Caco-2 (cell line): ENCODE results near the gene DNAJB12. TPM values are rescaled to one million over a fixed set of nuclear protein-coding genes. Genes with fewer than 3 reads are reported as not detected.

Experiments used
- BruUV-seq: library from RNA; stranded (reverse); fragments of 400-500 nt; replicated peaks from 2 replicates; lab custom pipeline; 2021; lab: Mats Ljungman, UMichigan
- CTCF ChIA-PET: fragments of 300-600 bp; sonication (Branson Sonifier 250); formaldehyde crosslinking; loops from one replicate; lab custom pipeline; 2022; ENCODE audit warnings: antibody characterized with exemption; lab: Charles Lee
- POLR2A ChIA-PET: fragments of 300-600 bp; sonication (Branson Sonifier 250); formaldehyde crosslinking; loops from one replicate; lab custom pipeline; 2022; ENCODE audit warnings: antibody characterized with exemption; lab: Charles Lee
- DNase-seq, 2 experiments: peaks; one replicate each; pipeline versions ENCODE4 v3.0.0 to v3.0.0-alpha.2; 2020 to 2022
- H3K27me3 ChIP-seq: replicated peaks from 2 replicates; pipeline ENCODE4 v1.6.0; 2011; ENCODE audit warnings: low read length; ENCODE audit not compliant: control insufficient read depth, insufficient read depth
- H3K36me3 ChIP-seq: 2 replicates; pipeline ENCODE4 v1.5.1; 2011; ENCODE audit warnings: low read length; ENCODE audit not compliant: control insufficient read depth, insufficient read depth
- H3K4me1 ChIP-seq: fragments of 250-450 bp; sonication (Bioruptor Pico); 2 replicates; pipeline ENCODE4 v1.5.1; 2020; ENCODE audit warnings: mild to moderate bottlenecking
- H3K4me3 ChIP-seq: 2 replicates; pipeline ENCODE4 v1.5.1; 2011; ENCODE audit warnings: low read depth, mild to moderate bottlenecking, control low read depth, low read length
- H3K9me3 ChIP-seq: fragments of 250-450 bp; sonication (Bioruptor Pico); 2 replicates; pipeline ENCODE4 v1.5.1; 2020; ENCODE audit warnings: mild to moderate bottlenecking, moderate library complexity
- H3K27ac Mint-ChIP-seq: one replicate; pipeline ENCODE4 v1.8.0; 2022; ENCODE audit warnings: mixed read lengths; ENCODE audit not compliant: unreplicated experiment
- H3K27me3 Mint-ChIP-seq: one replicate; pipeline ENCODE4 v1.8.0; 2022; ENCODE audit warnings: mixed read lengths; ENCODE audit not compliant: insufficient read depth, unreplicated experiment
- H3K36me3 Mint-ChIP-seq: one replicate; pipeline ENCODE4 v1.8.0; 2022; ENCODE audit warnings: mild to moderate bottlenecking, mixed read lengths; ENCODE audit not compliant: insufficient read depth, unreplicated experiment
- H3K4me1 Mint-ChIP-seq: one replicate; pipeline ENCODE4 v1.8.0; 2022; ENCODE audit warnings: low read depth, mixed read lengths; ENCODE audit not compliant: unreplicated experiment
- H3K4me3 Mint-ChIP-seq: one replicate; pipeline ENCODE4 v1.8.0; 2022; ENCODE audit warnings: mild to moderate bottlenecking, moderate library complexity, mixed read lengths; ENCODE audit not compliant: unreplicated experiment
- H3K9me3 Mint-ChIP-seq: one replicate; pipeline ENCODE4 v1.8.0; 2022; ENCODE audit warnings: mixed read lengths; ENCODE audit not compliant: unreplicated experiment
- CTCF ChIP-seq, 2 experiments: fragments of 200-600 bp in 1 of 2; IDR thresholded peaks; 1 replicate in 1 of 2; 2 replicates in 1 of 2; pipeline versions ENCODE4 v1.5.1 to v1.8.0; 2011 to 2022; ENCODE audit warnings: antibody characterized with exemption in 1 of 2, control low read depth in 1 of 2, inconsistent platforms in 1 of 2, low read depth in 1 of 2, low read length in 1 of 2, mild to moderate bottlenecking in 1 of 2, moderate library complexity in 1 of 2; ENCODE audit not compliant: insufficient read depth in 1 of 2, severe bottlenecking in 1 of 2, unreplicated experiment in 1 of 2
- intact Hi-C: fragments of 100-400 bp; cut with micrococcal nuclease; formaldehyde crosslinking; loops from one replicate; pipeline ENCODE4 v1.10.0; 2022; ENCODE audit not compliant: unreplicated experiment
- total RNA-seq: library from RNA; stranded (reverse); gene quantifications from 2 replicates; pipeline ENCODE4 v1.2.3, GENCODE V29; 2022

Gene DNAJB12
- total RNA-seq, 1 experiment from 2014 or later: 56.0 TPM

GRCh38 chr10:72331575-72332422, 22.9 kb downstream of the DNAJB12 start:
- intact Hi-C loops: no loop called here
- Histone ChIP-seq H3K27me3 (no peaks in the 10 kb centered on the region), H3K4me3 (no peak overlapping the region), H3K4me1 (0 out of 2 replicates have a peak, but pooled peaks cover 8% of the 10 kb centered on the region), H3K36me3 (0 out of 2 replicates have a peak, but pooled peaks cover 2% of the 10 kb centered on the region), H3K9me3 (no peaks in the 10 kb centered on the region)
- BruUV-seq: no TSS peak
- H3K27ac Mint-ChIP-seq: no peak overlapping the region
- ChIA-PET POLR2A (interaction anchor here (0.8 to 1.1 kb wide), 2 partner anchors 10 to 58 kb away, joined by 3 to 7 read pairs; partner anchors contain the start of gene DDIT4), CTCF (interaction anchor here (0.7 to 1.0 kb wide), 3 partner anchors 12 to 283 kb away, joined by 3 to 8 read pairs (median 5); no protein-coding TSS in a partner anchor)
- H3K36me3 Mint-ChIP-seq: peaks cover 36% of the 10 kb centered on the region
- no peak overlapping the region for H3K4me3 Mint-ChIP-seq
- H3K27me3 Mint-ChIP-seq: no peaks in the 10 kb centered on the region
- H3K9me3 Mint-ChIP-seq: no peaks in the 10 kb centered on the region
- DNase-seq: no peak
- TF ChIP-seq CTCF (IDR thresholded peaks at IDR 0.05; ENCODE audit: insufficient read depth in 1 of 2, low read depth in 1 of 2, low read length in 1 of 2, severe bottlenecking in 1 of 2, unreplicated experiment in 1 of 2): no peak
- H3K4me1 Mint-ChIP-seq: peaks cover 14% of the 10 kb centered on the region

- Mint-ChIP-seq H3K4me1 (peaks cover 14% of the 10 kb centered on the region), H3K9me3 (no peaks in the 10 kb centered on the region), H3K36me3 (peaks cover 39% of the 10 kb centered on the region), H3K4me3 (no peak overlapping the region), H3K27me3 (no peaks in the 10 kb centered on the region), H3K27ac (peak overlapping the region; percentile 26)
- ChIA-PET CTCF (interaction anchor here (0.5 to 0.9 kb wide), 2 partner anchors 11 to 310 kb away, joined by 3 to 6 read pairs; no protein-coding TSS in a partner anchor), POLR2A (no interaction called here)
- intact Hi-C loops: no loop called here
- TSS peak; percentile 33 for BruUV-seq
- TF ChIP-seq CTCF (IDR thresholded peaks at IDR 0.05; ENCODE audit: insufficient read depth in 1 of 2, low read depth in 1 of 2, low read length in 1 of 2, severe bottlenecking in 1 of 2, unreplicated experiment in 1 of 2): no peak
- Histone ChIP-seq H3K4me1 (0 out of 2 replicates have a peak, but pooled peaks cover 8% of the 10 kb centered on the region), H3K36me3 (0 out of 2 replicates have a peak, but pooled peaks cover under 1% of the 10 kb centered on the region), H3K27me3 (no peaks in the 10 kb centered on the region), H3K4me3 (no peak overlapping the region), H3K9me3 (no peaks in the 10 kb centered on the region)
- DNase-seq: no peak
These were observed 24.7 kb downstream of the DNAJB12 start for GRCh38 chr10:72330069-72330426.

GRCh38 chr10:72329290-72330068, 25.2 kb downstream of the DNAJB12 start:
- H3K4me3 ChIP-seq: no peak overlapping the region
- Mint-ChIP-seq H3K27ac (peak overlapping the region; percentile 26), H3K27me3 (no peaks in the 10 kb centered on the region), H3K9me3 (no peaks in the 10 kb centered on the region), H3K36me3 (peaks cover 33% of the 10 kb centered on the region), H3K4me3 (no peak overlapping the region), H3K4me1 (peaks cover 14% of the 10 kb centered on the region)
- H3K36me3 ChIP-seq: no peaks in the 10 kb centered on the region
- intact Hi-C loops: loop anchor here (2.0 to 5.0 kb wide), 4 partner anchors 85 to 432 kb away; no protein-coding TSS in a partner anchor
- H3K4me1 ChIP-seq: 0 out of 2 replicates have a peak, but pooled peaks cover 8% of the 10 kb centered on the region
- DNase-seq: no peak
- H3K27me3 ChIP-seq: no peaks in the 10 kb centered on the region
- ChIA-PET CTCF (interaction anchor here (0.6 to 2.3 kb wide), 3 partner anchors 89 to 281 kb away, joined by 4 to 23 read pairs (median 9); no protein-coding TSS in a partner anchor), POLR2A (interaction anchor here (0.6 kb wide), 1 partner anchor 104 kb away, joined by 3 read pairs; no protein-coding TSS in a partner anchor)
- no TSS peak for BruUV-seq
- no peaks in the 10 kb centered on the region for H3K9me3 ChIP-seq
- no peak for TF ChIP-seq CTCF (IDR thresholded peaks at IDR 0.05; ENCODE audit: insufficient read depth in 1 of 2, low read depth in 1 of 2, low read length in 1 of 2, severe bottlenecking in 1 of 2, unreplicated experiment in 1 of 2)
